Activated CD4-positive, alpha-beta T cell treated with anti-CD3 and anti-CD28 coated beads, Interleukin-10, Interleukin-2, amounts not matched to agents 100 ng/mL and 50 ng/mL, durations not matched to agents 16 hours and 8 hours (primary cell): ENCODE data around the gene SRGAP3.

Experiments used
- DNase-seq: peaks from one replicate; pipeline ENCODE4 v3.0.0-alpha.2; 2020

SRGAP3 gene

GRCh38 chr3:9077029-9077428 lies 172.4 kb downstream of the SRGAP3 start:
- DNase-seq = no peak

GRCh38 chr3:9075762-9076161 lies 173.7 kb downstream of the SRGAP3 start:
- DNase-seq = no peak

- DNase-seq = no peak
These were observed 175.4 kb downstream of the SRGAP3 start for GRCh38 chr3:9074079-9074478.

DNA sequence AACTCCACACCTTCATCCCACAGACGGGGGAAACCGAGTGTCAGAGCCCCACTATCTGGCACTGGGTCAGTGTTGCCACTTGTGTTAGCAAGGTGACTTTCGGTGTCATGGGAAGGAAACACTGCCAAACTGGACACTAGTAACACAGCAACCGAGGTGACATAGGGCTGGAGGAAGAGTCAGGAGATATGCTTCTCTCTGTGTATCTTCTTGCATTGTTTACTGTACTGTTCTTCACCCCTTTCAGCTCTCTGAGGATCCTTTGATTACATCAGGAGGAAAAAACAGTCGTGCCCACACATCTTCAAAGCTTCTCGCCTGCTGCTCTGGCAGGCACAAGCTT lies 176.8 kb downstream of the SRGAP3 start:
- DNase-seq = no peak

GRCh38 chr3:9071936-9072666 lies 177.3 kb downstream of the SRGAP3 start:
- DNase-seq = no peak

DNA sequence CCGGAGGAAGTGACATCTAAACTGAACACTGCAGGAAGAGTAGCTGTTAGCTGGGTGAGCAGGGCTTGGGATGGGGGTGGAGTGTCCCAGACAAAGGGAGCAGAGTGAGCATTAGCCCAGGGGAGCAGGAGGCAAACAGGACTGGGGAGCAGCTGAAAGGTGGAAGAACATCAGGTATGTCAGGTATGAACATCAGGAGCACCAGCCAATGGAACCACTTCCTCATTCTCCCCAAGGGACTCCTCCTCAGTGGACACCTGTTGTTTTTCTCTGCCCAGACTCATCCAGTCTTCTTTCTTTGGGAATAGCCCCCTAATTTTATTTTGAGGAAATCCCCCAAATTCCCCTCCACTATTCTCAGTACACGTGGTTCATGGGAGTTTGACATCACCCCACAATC lies 178.5 kb downstream of the SRGAP3 start:
- no peak for DNase-seq

GRCh38 chr3:9069971-9070370 lies 179.5 kb downstream of the SRGAP3 start:
- no peak for DNase-seq

DNA sequence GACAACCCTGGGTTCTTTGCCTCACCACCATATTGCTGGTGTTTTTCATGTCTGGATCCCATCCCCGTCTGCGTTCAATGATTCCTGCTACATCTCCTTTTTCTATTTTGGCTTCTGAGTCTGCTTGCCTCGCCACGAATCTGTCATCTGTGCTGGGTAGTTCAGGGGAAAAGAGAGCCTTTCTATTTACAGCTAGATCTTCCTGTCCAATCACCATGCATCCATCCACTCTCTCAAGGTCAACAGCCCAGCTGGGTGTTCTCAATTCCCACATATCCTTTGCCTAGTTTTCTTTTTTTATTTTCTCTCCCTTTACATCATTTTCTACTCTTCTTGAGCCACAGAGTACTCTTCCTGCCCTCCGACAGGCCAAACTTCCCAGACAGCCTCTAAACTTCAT lies 181.4 kb downstream of the SRGAP3 start:
- no peak for DNase-seq

DNA sequence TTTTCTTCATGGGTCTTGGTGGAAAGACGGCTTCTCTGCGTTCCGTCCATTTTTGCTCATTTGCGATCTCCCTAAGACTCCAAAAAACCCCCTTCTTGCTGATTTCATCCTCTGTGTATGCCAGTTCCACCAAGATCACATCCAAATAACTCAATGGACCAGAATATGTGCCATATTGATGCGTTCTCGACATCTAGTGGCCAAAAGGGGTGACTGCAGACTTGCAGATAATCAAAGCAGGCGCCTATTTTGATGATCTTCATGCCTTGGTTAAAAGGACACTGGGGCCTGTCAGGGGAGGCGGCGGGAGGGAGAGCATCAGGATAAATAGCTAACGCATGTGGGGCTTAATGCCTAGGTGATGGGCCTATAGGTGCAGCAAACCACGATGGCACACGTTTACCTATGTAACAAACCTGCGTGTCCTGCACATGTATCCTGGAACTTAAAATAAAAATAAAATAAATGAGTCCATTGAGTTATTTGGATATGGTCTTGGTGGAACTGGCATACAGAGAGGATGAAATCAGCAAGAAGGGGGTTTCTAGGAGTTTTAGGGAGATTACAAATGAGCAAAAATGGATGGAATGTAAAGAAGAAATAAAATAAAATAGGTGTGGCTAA lies 182.0 kb downstream of the SRGAP3 start:
- peak; percentile 43 for DNase-seq

DNA sequence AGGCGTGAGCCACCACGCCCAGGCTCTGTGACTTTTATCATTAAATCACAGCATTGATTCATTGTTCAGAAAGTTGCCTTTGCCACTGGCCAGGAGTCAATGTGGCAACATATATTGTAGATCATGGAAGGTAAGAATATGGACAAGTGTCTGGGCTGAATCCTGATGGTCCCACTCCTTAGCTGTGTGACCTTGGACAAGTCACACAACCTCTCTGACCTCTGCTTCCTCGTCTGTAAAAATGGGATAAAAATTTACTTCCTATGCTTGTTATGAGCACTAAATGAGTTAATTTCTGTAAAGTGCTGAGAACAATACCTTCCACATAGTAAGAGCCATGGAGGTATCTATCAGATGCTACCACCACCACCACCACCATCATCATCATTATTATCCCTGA lies 182.7 kb downstream of the SRGAP3 start:
- DNase-seq = no peak

GRCh38 chr3:9066141-9066540 lies 183.3 kb downstream of the SRGAP3 start:
- DNase-seq = no peak

DNA sequence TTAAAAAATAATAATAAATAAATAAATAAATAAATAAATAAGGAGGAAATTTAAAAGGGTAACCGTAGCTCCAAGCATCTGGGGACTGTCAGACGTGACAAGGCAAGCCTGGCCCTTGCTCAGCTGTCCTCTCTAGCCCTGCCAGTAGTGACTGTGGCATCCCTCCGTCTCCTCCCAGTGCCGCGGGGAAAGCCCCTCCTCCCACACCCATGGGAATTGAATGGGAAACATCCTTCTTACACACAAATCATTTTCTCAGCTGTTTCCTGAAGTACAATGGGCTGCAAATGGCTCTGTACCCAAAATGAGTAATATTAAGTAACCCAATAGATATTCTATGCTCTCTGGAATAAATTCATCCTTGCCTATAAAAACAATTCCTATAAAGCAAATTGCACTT lies 184.6 kb downstream of the SRGAP3 start:
- DNase-seq = no peak

DNA sequence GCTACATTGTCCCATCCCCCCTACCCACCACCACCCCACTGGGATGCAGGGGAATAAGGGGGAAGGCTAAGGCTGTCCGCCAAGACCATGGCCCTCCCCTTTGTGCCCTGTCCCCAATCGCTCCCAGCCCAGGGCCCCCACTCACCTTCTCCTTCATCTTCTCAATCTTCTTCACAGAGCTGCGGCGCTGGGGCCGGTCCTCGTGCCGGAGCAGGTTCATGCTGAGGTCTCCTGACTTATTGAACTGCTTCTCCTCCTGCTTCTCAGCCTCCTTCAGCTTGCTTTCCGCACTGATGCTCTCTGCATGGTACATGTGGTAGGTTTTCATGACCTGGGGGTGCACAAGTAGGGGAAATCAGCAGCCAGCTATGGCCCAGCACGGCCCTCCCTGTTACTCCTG lies 185.2 kb downstream of the SRGAP3 start:
- DNase-seq = no peak

GRCh38 chr3:9062570-9062969 lies 186.9 kb downstream of the SRGAP3 start:
- DNase-seq = no peak

DNA sequence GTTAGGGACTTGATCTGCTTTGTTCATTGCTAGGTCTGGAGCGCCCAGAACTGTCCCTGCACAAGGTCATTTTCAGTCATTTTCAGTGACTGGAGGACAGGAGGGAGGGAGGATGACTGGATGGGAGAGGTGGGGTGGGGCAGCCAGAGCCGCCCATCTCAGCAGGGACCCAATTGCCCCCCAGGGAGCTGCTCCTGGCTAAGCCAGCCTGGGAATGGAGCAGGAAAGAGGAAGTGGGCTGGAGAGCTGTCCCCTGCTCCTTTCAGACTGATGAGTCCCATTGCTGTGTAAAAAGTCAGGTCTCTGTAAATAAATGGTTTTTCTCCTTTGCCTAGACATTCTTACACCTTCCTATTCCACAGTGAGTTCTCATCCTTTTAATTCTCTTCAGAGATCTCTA lies 187.8 kb downstream of the SRGAP3 start:
- DNase-seq = no peak

- DNase-seq = no peak
These were observed 189.7 kb downstream of the SRGAP3 start for GRCh38 chr3:9059489-9060400.

DNA sequence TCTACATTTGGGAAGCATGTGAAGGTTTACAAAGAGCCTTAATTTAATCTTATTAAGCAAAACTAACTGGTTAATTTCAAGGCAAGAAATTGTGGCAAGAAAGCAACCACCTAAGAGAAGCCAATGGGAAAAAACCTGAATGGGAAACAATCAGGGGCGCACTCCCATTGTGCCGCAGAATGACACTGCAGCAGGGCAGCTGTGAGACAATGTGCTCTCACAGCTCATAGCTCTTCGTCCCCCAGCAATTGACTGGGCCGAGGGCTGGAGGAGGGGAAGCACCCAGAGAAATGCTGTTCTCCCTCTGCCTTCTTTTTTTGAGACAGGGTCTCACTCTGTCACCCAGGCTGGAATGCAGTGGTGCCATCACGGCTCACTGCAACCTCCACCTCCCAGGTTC lies 192.9 kb downstream of the SRGAP3 start:
- no peak for DNase-seq

DNA sequence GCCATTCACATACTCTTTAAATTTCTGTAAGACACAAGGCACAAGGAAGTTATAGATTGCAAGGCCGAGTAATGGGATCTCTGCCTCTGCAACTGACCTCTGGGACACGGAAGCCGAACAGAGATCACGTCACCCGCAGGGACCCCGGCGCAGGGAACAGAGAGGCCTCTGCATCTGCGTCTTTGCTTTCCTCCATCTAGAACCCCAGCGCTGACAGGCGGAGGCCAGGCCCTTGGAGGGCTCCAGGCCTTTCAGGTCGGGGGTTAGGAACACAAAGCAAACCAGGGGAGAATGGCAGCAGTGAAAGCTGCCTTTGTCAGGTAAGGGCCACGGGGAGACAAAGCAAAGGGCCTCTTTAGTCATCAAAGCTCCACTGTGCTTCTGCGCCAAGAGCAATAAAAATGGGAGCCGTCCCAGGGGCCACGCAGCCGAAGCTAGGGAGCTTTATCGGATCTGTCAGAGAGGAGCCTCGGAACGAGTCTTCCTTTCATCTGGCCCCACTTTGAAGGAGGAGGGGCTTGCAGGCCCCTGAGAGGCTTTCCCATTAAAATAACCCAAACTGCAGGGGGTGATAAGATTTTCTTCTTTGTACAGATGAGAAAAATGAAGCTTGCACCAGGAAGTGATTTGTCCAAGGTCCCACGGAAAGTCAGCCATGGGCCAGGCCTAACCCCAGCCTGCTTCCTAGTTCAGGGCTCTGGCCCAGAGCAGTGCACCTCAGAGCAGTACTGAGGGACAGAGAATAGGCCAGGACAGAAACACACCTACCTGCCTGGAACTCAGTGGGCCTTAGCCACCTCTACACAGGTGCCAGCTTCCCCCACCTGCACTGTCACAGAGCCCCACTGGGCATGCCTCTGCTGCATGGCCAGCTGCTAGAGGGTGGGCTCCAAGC lies 201.7 kb downstream of the SRGAP3 start:
- no peak for DNase-seq

DNA sequence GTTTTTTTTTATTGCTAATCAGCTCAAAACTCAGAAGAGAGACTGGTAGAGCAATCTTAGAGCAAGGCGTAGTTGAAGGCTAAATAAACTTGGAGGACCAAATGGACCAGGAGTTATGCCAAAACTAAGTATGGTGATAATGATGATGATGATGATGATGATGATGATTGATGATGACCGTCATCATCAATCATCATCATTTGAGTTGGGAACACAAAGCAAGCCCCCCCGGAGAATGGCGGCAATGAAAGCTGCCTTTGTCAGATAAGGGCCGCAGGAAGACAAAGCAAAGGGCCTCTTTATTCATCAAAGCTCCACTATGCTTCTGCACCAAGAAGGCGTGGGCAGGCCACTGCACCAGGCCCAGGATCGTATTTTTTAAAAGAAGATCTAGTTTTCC lies 204.1 kb downstream of the SRGAP3 start:
- DNase-seq = no peak

- no peak for DNase-seq
These were observed 206.4 kb downstream of the SRGAP3 start for GRCh38 chr3:9043063-9043462.

DNA sequence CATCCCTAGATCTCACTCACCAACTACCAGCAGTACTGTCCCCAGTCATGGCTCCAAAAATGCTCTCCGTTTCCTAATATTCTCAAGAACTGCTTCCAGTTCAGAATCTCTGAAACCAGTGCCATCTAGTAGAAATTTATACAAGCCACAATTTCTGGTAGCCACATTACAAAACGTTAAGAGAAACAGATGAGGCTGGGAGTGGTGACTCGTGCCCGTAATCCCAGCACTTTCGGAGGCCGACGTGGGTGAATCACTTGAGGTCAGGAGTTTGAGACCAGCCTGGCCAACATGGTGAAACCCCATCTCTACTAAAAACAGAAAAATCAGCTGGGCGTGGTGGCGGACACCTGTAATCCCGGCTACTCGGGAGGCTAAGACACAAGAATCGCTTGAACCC lies 207.8 kb downstream of the SRGAP3 start:
- DNase-seq = no peak

DNA sequence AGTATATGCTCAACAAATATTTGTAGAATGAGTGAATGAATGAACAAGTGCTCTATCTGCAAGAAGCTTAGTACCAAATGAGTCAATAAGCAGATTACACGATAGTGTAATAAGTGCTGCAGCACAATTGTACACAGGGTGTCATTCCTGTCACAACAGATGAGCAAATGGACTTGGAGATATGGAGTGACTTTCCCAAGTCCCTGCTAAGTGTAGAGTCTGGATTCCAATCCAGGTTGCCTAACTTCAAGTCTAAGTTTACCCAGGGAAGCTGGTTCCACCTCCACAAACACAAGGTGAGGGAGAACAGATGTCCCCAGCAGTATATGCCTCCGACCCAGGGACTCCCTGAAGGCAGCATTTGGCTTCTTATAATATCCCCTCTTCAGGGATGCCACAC lies 208.4 kb downstream of the SRGAP3 start:
- DNase-seq = no peak

DNA sequence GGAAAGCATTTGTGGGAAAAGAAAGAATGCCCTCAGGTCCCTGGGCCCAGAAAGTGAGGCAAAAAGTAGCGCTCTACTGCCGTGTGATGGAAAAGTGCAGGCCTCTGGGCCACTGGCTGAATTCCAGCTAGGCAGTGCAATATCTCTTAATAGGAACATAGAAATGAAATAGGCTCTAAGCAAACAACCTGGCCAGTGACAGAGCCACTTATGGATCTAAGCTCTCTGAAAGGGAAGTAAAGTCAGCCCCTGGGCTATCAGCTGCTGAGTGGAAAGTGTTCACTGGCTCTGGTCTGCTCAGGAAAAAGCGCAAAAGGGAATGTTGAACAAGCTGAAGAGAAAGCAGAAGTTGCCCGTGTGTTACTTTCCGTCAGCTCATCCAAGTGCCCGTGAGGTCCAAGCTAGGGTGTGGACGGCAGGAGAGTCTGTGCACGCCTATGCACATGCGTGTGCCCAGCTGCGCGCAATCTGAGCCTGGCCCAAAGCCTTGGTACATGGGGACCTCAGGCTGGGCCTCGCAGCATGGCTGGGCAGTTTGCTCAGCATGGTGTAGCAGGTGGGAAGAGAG lies 212.2 kb downstream of the SRGAP3 start:
- no peak for DNase-seq
